Sigmoid colon (tissue), 7 donors: Measurements from ENCODE around the gene PTGS1. TPM values are rescaled to one million over a fixed set of nuclear protein-coding genes. Genes with fewer than 3 reads are reported as not detected.

Source experiments
- DNase-seq: peaks from one replicate; pipeline ENCODE4 v3.0.0-alpha.2; 2019
- H3K27ac ChIP-seq, 4 donors: fragments of 200-600 bp; sonication (generic); one replicate each; pipeline ENCODE4 v1.5.1; 2016 to 2019; ENCODE audit warnings: mild to moderate bottlenecking in 1 of 4
- H3K27me3 ChIP-seq, 3 donors: fragments of 200-600 bp; sonication (generic); one replicate each; pipeline ENCODE4 v1.5.1; 2019; ENCODE audit warnings: mild to moderate bottlenecking in 1 of 3
- H3K36me3 ChIP-seq, 4 donors: fragments of 200-600 bp; sonication (generic); one replicate each; pipeline ENCODE4 v1.5.1; 2016 to 2019
- H3K4me1 ChIP-seq, 4 donors: fragments of 200-600 bp; sonication (generic); one replicate each; pipeline ENCODE4 v1.5.1; 2017 to 2019
- H3K4me3 ChIP-seq, 4 donors: fragments of 200-600 bp; sonication (generic); one replicate each; pipeline ENCODE4 v1.5.1; 2017 to 2019; ENCODE audit warnings: mild to moderate bottlenecking in 2 of 4, moderate library complexity in 1 of 4
- H3K9me3 ChIP-seq, 4 donors: fragments of 200-600 bp in 3 of 4; sonication (generic) in 3 of 4; one replicate each; pipeline versions ENCODE4 v1.5.1 to v1.6.1; 2013 to 2019
- CTCF ChIP-seq, 4 experiments: fragments of 450-650 bp in 3 of 4; fragments of 200-600 bp in 1 of 4; IDR thresholded peaks; one replicate each; pipeline ENCODE4 v1.5.1; 2016 to 2019; ENCODE audit warnings: antibody characterized with exemption in 4 of 4, mild to moderate bottlenecking in 3 of 4, moderate library complexity in 2 of 4
- EP300 ChIP-seq, 4 donors: sonication (generic); formaldehyde crosslinking; IDR thresholded peaks; one replicate each; pipeline ENCODE4 v1.6.1; 2017; ENCODE audit warnings: antibody characterized with exemption in 4 of 4
- POLR2A ChIP-seq, 2 donors: fragments of 450-650 bp; IDR thresholded peaks; one replicate each; pipeline ENCODE4 v1.6.1; 2016; ENCODE audit warnings: antibody characterized with exemption in 2 of 2, mild to moderate bottlenecking in 2 of 2, moderate library complexity in 2 of 2
- POLR2AphosphoS5 ChIP-seq, 4 donors: sonication (generic); formaldehyde crosslinking; IDR thresholded peaks; one replicate each; pipeline ENCODE4 v1.6.1; 2017; ENCODE audit warnings: antibody characterized with exemption in 4 of 4
- WGBS, 2 donors: extraction: QIAGEN DNeasy Blood & Tissue Kit; methylation state at CpG; one replicate each; pipeline ENCODE4 v1.1.7; 2013; 5-methylcytosine and 5-hydroxymethylcytosine counted together
- intact Hi-C: fragments of 100-400 bp; cut with DNase I; formaldehyde crosslinking; loops from one replicate; pipeline ENCODE4 v1.15.1; 2023
- polyA plus RNA-seq, 3 donors: library from polyadenylated mRNA; stranded (reverse); fragments of 200-250 nt; gene quantifications; one replicate each; pipeline ENCODE4 v1.2.3, GENCODE V29; 2013
- total RNA-seq, 4 donors: library from RNA; depleted of rRNA; stranded (reverse); fragments of >200 nt; gene quantifications; one replicate each; pipeline ENCODE4 v1.1.0, GENCODE V29; 2016
- donor health status: healthy with polysubstance abuse.
- donor health status: Bipolar disorder and iron deficiency.
- donor health status: healthy.

The PTGS1 gene
- total and polyA plus RNA-seq, 7 donors, result 3.0 to 150 (median 72.6) TPM

GRCh38 chr9:122381206-122381950 lies 10.6 kb downstream of the PTGS1 start:
- TF ChIP-seq EP300 (IDR thresholded peaks at IDR 0.05) (no peak), POLR2A (IDR thresholded peaks at IDR 0.05) (no peak), POLR2AphosphoS5 (IDR thresholded peaks at IDR 0.05) (no peak), CTCF (IDR thresholded peaks at IDR 0.05) (no peak)

GRCh38 chr9:122382901-122383850 lies 12.4 kb downstream of the PTGS1 start:
- no peaks in the 10 kb centered on the region for H3K9me3 ChIP-seq
- intact Hi-C loops, result no loop called here
- WGBS, 2 donors, result 81% methylated on average over 16 of the region's 16 CpGs
- H3K4me3 ChIP-seq, result no peak overlapping the region
- H3K4me1 ChIP-seq, result peaks cover 0 to 42% (median 26%) of the 10 kb centered on the region in 4 donors
- peak; percentile 79 for DNase-seq
- peak overlapping the region; percentile 35 to 66 (median 58) for H3K27ac ChIP-seq
- H3K36me3 ChIP-seq, result peaks cover 6 to 90% (median 38%) of the 10 kb centered on the region in 4 donors
- TF ChIP-seq POLR2AphosphoS5 (IDR thresholded peaks at IDR 0.05), result peak in 1 of 4 donors; percentile 34
- TF ChIP-seq EP300 (IDR thresholded peaks at IDR 0.05), result no peak
- H3K27me3 ChIP-seq, result no peaks in the 10 kb centered on the region

More at GRCh38 chr9:122381206-122381950, 10.6 kb downstream of the PTGS1 start:
- Histone ChIP-seq H3K4me3 (no peak overlapping the region), H3K9me3 (no peaks in the 10 kb centered on the region), H3K36me3 (peaks cover 7 to 72% (median 25%) of the 10 kb centered on the region in 4 donors), H3K4me1 (peaks cover 0 to 53% (median 42%) of the 10 kb centered on the region in 4 donors), H3K27ac (peak overlapping the region in 3 of 4 donors; percentile 8 to 49 (median 23)), H3K27me3 (no peaks in the 10 kb centered on the region)
- intact Hi-C loops, result no loop called here
- peak; percentile 62 for DNase-seq
- WGBS, 2 donors, result 92 to 94% methylated on average over 14 of the region's 14 CpGs

DNA sequence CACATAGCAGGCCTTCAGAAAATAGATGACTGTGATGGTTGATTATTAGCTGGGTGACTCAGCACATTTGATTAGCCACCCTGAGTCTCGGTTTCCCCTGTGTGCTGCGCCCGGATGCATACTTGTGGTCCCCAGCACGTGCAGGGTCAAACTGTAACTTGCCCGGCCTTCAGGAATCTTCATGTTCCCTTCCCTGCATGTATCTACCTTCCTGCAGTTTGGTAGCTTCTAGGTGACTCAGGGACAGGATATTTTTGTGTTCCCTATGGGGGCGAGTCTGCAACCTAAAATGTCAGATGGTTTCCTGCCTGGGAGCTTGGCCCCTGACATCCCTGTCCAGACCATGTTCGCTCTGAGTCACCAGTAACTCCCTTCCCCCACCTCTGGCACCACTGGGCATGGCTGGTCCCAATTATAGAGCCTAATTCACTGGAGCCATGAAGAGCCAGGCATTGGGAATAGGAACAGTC lies 13.2 kb downstream of the PTGS1 start:
- Histone ChIP-seq H3K27ac (peak overlapping the region; percentile 35 to 66 (median 58)), H3K4me3 (no peak overlapping the region)
- 83 to 90% methylated on average over 7 of the region's 7 CpGs for WGBS, 2 donors

DNA sequence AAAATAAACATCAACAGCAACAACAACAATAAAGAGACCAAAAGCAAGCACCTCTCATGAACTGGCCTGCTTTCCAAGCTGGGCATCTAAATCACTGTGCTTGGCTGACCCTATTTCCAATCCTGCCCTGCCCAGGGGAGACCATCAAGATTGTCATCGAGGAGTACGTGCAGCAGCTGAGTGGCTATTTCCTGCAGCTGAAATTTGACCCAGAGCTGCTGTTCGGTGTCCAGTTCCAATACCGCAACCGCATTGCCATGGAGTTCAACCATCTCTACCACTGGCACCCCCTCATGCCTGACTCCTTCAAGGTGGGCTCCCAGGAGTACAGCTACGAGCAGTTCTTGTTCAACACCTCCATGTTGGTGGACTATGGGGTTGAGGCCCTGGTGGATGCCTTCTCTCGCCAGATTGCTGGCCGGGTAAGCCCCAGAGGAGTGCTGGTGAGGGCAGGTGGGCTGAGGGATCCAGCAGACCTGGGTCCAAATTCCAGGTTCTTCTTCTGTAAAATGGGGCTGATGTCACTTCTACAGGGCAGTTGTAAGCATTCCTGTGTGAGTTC lies 15.6 kb downstream of the PTGS1 start:
- H3K4me3 ChIP-seq, result no peak overlapping the region
- H3K27ac ChIP-seq, result peak overlapping the region in 2 of 4 donors; percentile 51 to 66
- peaks cover 0 to 41% (median 24%) of the 10 kb centered on the region in 4 donors for H3K4me1 ChIP-seq
- 92 to 95% methylated on average over 8 of the region's 8 CpGs for WGBS, 2 donors
- no peaks in the 10 kb centered on the region for H3K27me3 ChIP-seq
- H3K9me3 ChIP-seq, result no peaks in the 10 kb centered on the region
- H3K36me3 ChIP-seq, result peaks cover 7 to 82% (median 30%) of the 10 kb centered on the region in 4 donors
- intact Hi-C loops, result no loop called here
- peak; percentile 41 for DNase-seq
- TF ChIP-seq POLR2A (IDR thresholded peaks at IDR 0.05), result no peak
- no peak for TF ChIP-seq EP300 (IDR thresholded peaks at IDR 0.05)
- TF ChIP-seq POLR2AphosphoS5 (IDR thresholded peaks at IDR 0.05), result peak in 1 of 4 donors; percentile 4
- TF ChIP-seq CTCF (IDR thresholded peaks at IDR 0.05), result no peak

More for the DNA sequence above, 13.2 kb downstream of the PTGS1 start:
- intact Hi-C loops, result no loop called here
- H3K27me3 ChIP-seq, result no peaks in the 10 kb centered on the region
- no peaks in the 10 kb centered on the region for H3K9me3 ChIP-seq
- peaks cover 0 to 41% (median 24%) of the 10 kb centered on the region in 4 donors for H3K4me1 ChIP-seq
- TF ChIP-seq POLR2A (IDR thresholded peaks at IDR 0.05), result no peak
- TF ChIP-seq EP300 (IDR thresholded peaks at IDR 0.05), result no peak
- TF ChIP-seq CTCF (IDR thresholded peaks at IDR 0.05), result no peak
- TF ChIP-seq POLR2AphosphoS5 (IDR thresholded peaks at IDR 0.05), result no peak
- DNase-seq, result peak; percentile 46
- peaks cover 0 to 88% (median 32%) of the 10 kb centered on the region in 4 donors for H3K36me3 ChIP-seq
